Measurements from ENCODE around the gene HAUS6.

GRCh38 chr9:19138084-19138483 is 35.4 kb upstream of the HAUS6 start:
- TF ChIP-seq, protein P1, sequence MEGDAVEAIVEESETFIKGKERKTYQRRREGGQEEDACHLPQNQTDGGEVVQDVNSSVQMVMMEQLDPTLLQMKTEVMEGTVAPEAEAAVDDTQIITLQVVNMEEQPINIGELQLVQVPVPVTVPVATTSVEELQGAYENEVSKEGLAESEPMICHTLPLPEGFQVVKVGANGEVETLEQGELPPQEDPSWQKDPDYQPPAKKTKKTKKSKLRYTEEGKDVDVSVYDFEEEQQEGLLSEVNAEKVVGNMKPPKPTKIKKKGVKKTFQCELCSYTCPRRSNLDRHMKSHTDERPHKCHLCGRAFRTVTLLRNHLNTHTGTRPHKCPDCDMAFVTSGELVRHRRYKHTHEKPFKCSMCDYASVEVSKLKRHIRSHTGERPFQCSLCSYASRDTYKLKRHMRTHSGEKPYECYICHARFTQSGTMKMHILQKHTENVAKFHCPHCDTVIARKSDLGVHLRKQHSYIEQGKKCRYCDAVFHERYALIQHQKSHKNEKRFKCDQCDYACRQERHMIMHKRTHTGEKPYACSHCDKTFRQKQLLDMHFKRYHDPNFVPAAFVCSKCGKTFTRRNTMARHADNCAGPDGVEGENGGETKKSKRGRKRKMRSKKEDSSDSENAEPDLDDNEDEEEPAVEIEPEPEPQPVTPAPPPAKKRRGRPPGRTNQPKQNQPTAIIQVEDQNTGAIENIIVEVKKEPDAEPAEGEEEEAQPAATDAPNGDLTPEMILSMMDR (IDR thresholded peaks at IDR 0.05 in 8 of 11, conservative IDR thresholded peaks at IDR 0.05 in 3 of 11), result no peak
- TF ChIP-seq POLR2A (IDR thresholded peaks at IDR 0.05) (no peak), POLR2AphosphoS5 (IDR thresholded peaks at IDR 0.05) (no peak)

All from spleen (tissue), 7 donors.